RWPE2 (cell line): Measurements from ENCODE around the gene PPP2R1A.

Experiments used
- ATAC-seq: fragments of 200-7000 bp; cut with Tn5 transposase; 3 replicates; pipeline ENCODE4 v1.9.1; 2021; ENCODE audit warnings: low read depth
- DNase-seq: peaks from one replicate; pipeline ENCODE4 v3.0.0-alpha.2; 2020; ENCODE audit warnings: low spot score
- H3K27ac ChIP-seq: fragments of 450-650 bp; 2 replicates; pipeline ENCODE4 v1.5.1; 2017; ENCODE audit warnings: mild to moderate bottlenecking; ENCODE audit not compliant: poor library complexity, severe bottlenecking
- H3K27me3 ChIP-seq: fragments of 250-450 bp; sonication (Bioruptor Pico); 2 replicates; pipeline ENCODE4 v1.5.1; 2021; ENCODE audit warnings: mild to moderate bottlenecking, moderate library complexity; ENCODE audit not compliant: insufficient read depth, poor library complexity, severe bottlenecking
- H3K36me3 ChIP-seq: fragments of 250-450 bp; sonication (Bioruptor Pico); 2 replicates; pipeline ENCODE4 v1.5.1; 2020; ENCODE audit warnings: low read depth, mild to moderate bottlenecking, moderate library complexity
- H3K4me1 ChIP-seq: fragments of 250-450 bp; sonication (Bioruptor Pico); 2 replicates; pipeline ENCODE4 v1.5.1; 2021; ENCODE audit warnings: mild to moderate bottlenecking, moderate library complexity; ENCODE audit not compliant: insufficient read depth, poor library complexity, severe bottlenecking
- H3K4me3 ChIP-seq: fragments of 250-450 bp; sonication (Bioruptor Pico); 2 replicates; pipeline ENCODE4 v1.5.1; 2021; ENCODE audit warnings: mild to moderate bottlenecking, moderate library complexity; ENCODE audit not compliant: severe bottlenecking
- H3K9me3 ChIP-seq: fragments of 250-450 bp; sonication (Bioruptor Pico); 2 replicates; pipeline ENCODE4 v1.5.1; 2021; ENCODE audit warnings: mild to moderate bottlenecking, moderate library complexity; ENCODE audit not compliant: severe bottlenecking
- CTCF ChIP-seq: fragments of 450-650 bp; IDR thresholded peaks from one replicate; pipeline ENCODE4 v1.5.1; 2017; ENCODE audit warnings: mild to moderate bottlenecking, moderate library complexity; ENCODE audit not compliant: poor library complexity, severe bottlenecking

Gene PPP2R1A

GRCh38 chr19:52217576-52217975 is 27.7 kb downstream of the PPP2R1A start:
- Histone ChIP-seq H3K27me3 (no peaks in the 10 kb centered on the region), H3K27ac (no peak overlapping the region), H3K36me3 (peaks cover 99% of the 10 kb centered on the region), H3K4me3 (no peak overlapping the region), H3K4me1 (no peaks in the 10 kb centered on the region), H3K9me3 (no peaks in the 10 kb centered on the region)
- no peak for DNase-seq
- no peak for TF ChIP-seq CTCF
- ATAC-seq, result no peak

- H3K27ac ChIP-seq, result no peak overlapping the region
- ATAC-seq, result no peak
- no peak for DNase-seq
- TF ChIP-seq CTCF, result no peak
- H3K9me3 ChIP-seq, result no peaks in the 10 kb centered on the region
- no peaks in the 10 kb centered on the region for H3K4me1 ChIP-seq
- H3K4me3 ChIP-seq, result no peak overlapping the region
- no peaks in the 10 kb centered on the region for H3K27me3 ChIP-seq
- H3K36me3 ChIP-seq, result peaks cover 100% of the 10 kb centered on the region
These were observed 29.8 kb downstream of the PPP2R1A start for GRCh38 chr19:52219611-52220010.

GRCh38 chr19:52221031-52221430 is 31.2 kb downstream of the PPP2R1A start:
- H3K27ac ChIP-seq, result no peak overlapping the region
- no peak overlapping the region for H3K4me3 ChIP-seq
- ATAC-seq (no peak), DNase-seq (no peak)
- peaks cover 100% of the 10 kb centered on the region for H3K36me3 ChIP-seq
- no peaks in the 10 kb centered on the region for H3K9me3 ChIP-seq
- H3K4me1 ChIP-seq, result no peaks in the 10 kb centered on the region
- no peak for TF ChIP-seq CTCF
- no peaks in the 10 kb centered on the region for H3K27me3 ChIP-seq

- Histone ChIP-seq H3K9me3 (no peaks in the 10 kb centered on the region), H3K4me3 (no peak overlapping the region), H3K27me3 (no peaks in the 10 kb centered on the region), H3K36me3 (peaks cover 98% of the 10 kb centered on the region), H3K27ac (no peak overlapping the region), H3K4me1 (no peaks in the 10 kb centered on the region)
- TF ChIP-seq CTCF, result no peak
- no peak for ATAC-seq
- no peak for DNase-seq
These were observed 32.1 kb downstream of the PPP2R1A start for GRCh38 chr19:52221831-52222375.

GRCh38 chr19:52224211-52224610 is 34.4 kb downstream of the PPP2R1A start:
- no peak overlapping the region for H3K27ac ChIP-seq
- TF ChIP-seq CTCF, result no peak
- H3K27me3 ChIP-seq, result no peaks in the 10 kb centered on the region
- ATAC-seq (no peak), DNase-seq (no peak)
- H3K4me1 ChIP-seq, result no peaks in the 10 kb centered on the region
- H3K9me3 ChIP-seq, result no peaks in the 10 kb centered on the region
- H3K36me3 ChIP-seq, result peaks cover 80% of the 10 kb centered on the region
- no peak overlapping the region for H3K4me3 ChIP-seq
